Fibroblast of lung (primary cell): ENCODE data around the gene TPGS2. TPM values are rescaled to one million over a fixed set of nuclear protein-coding genes. Genes with fewer than 3 reads are reported as not detected.

Experiments used
- DNase-seq, 2 donors: peaks; one replicate each; pipeline versions ENCODE4 v3.0.0 to v3.0.0-alpha.2; 2010; ENCODE audit warnings: low read depth in 2 of 2
- H2AFZ ChIP-seq: 2 replicates; pipeline ENCODE4 v1.5.1; 2012; ENCODE audit warnings: low read length, control low read depth, inconsistent platforms
- H3K27ac ChIP-seq: 2 replicates; pipeline ENCODE4 v1.5.1; 2011; ENCODE audit warnings: low read length, control low read depth; ENCODE audit not compliant: insufficient read depth
- H3K27me3 ChIP-seq: 2 replicates; pipeline ENCODE4 v1.5.1; 2011; ENCODE audit warnings: mild to moderate bottlenecking, low read length; ENCODE audit not compliant: control insufficient read depth, insufficient read depth
- H3K36me3 ChIP-seq: 2 replicates; pipeline ENCODE4 v1.5.1; 2011; ENCODE audit warnings: low read length; ENCODE audit not compliant: control insufficient read depth, insufficient read depth
- H3K4me1 ChIP-seq: 2 replicates; pipeline ENCODE4 v1.5.1; 2011; ENCODE audit warnings: low read length; ENCODE audit not compliant: control insufficient read depth, insufficient read depth; ENCODE audit errors: extremely low read depth
- H3K4me2 ChIP-seq: 2 replicates; pipeline ENCODE4 v1.5.1; 2011; ENCODE audit warnings: low read length, control low read depth; ENCODE audit not compliant: insufficient read depth; ENCODE audit errors: extremely low read depth
- H3K4me3 ChIP-seq, 4 experiments: fragments of 200-600 bp in 1 of 4; sonication (generic) in 1 of 4; replicated peaks in 1 of 4; 2 replicates each; pipeline ENCODE4 v1.5.1; 2011 to 2016; ENCODE audit warnings: low read length in 4 of 4, low read depth in 3 of 4, mild to moderate bottlenecking in 3 of 4, control low read depth in 2 of 4, inconsistent platforms in 1 of 4, mixed read lengths in 1 of 4; ENCODE audit not compliant: insufficient read depth in 1 of 4; ENCODE audit errors: control extremely low read depth in 1 of 4
- H3K79me2 ChIP-seq: 2 replicates; pipeline ENCODE4 v1.5.1; 2012; ENCODE audit warnings: mild to moderate bottlenecking, low read length, inconsistent platforms; ENCODE audit not compliant: control insufficient read depth, insufficient read depth
- H3K9ac ChIP-seq: 2 replicates; pipeline ENCODE4 v1.5.1; 2011; ENCODE audit warnings: mild to moderate bottlenecking, low read length, control low read depth; ENCODE audit not compliant: insufficient read depth
- H3K9me3 ChIP-seq: 2 replicates; pipeline ENCODE4 v1.5.1; 2012; ENCODE audit warnings: low read depth, low read length; ENCODE audit not compliant: control insufficient read depth, insufficient read depth
- H4K20me1 ChIP-seq: 2 replicates; pipeline ENCODE4 v1.5.1; 2011; ENCODE audit warnings: low read length; ENCODE audit not compliant: control insufficient read depth, insufficient read depth; ENCODE audit errors: extremely low read depth
- EZH2 ChIP-seq: IDR thresholded peaks from 2 replicates; pipeline ENCODE4 v1.5.1; 2012; ENCODE audit warnings: low read length, control low read depth, mild to moderate bottlenecking; ENCODE audit errors: missing control alignments
- polyA plus RNA-seq, 2 donors: library from polyadenylated mRNA; depleted of rRNA in 1 of 2; stranded (reverse) in 1 of 2; unstranded in 1 of 2; fragments of >200 nt; gene quantifications; 2 replicates each; pipeline ENCODE4 v1.2.1, GENCODE V29; 2011 to 2012; ENCODE audit warnings: missing spikeins in 1 of 2
- total RNA-seq: library from RNA; depleted of rRNA; stranded (reverse); fragments of >200 nt; gene quantifications from 2 replicates; pipeline ENCODE4 v1.2.1, GENCODE V29; 2014
- TF ChIP-seq, protein P1 (sequence below), 2 donors: IDR thresholded peaks in 1 of 2; conservative IDR thresholded peaks in 1 of 2; 1 replicate in 1 of 2; 2 replicates in 1 of 2; pipeline ENCODE4 v1.5.1; 2011 to 2012; ENCODE audit warnings: low read length in 2 of 2, control low read depth in 1 of 2, inconsistent platforms in 1 of 2, low read depth in 1 of 2, mild to moderate bottlenecking in 1 of 2

TPGS2 gene
- total and polyA plus RNA-seq, 2 donors (not counting 1 experiment from before 2014, with no cell fraction given) = 98.8 to 437 TPM

GRCh38 chr18:36828157-36828629, 609 bp downstream of the TPGS2 start:
- peak overlapping the region; percentile 80 for H3K4me2 ChIP-seq
- H2AFZ ChIP-seq = peak overlapping the region; percentile 97
- H3K9me3 ChIP-seq = no peaks in the 10 kb centered on the region
- peak overlapping the region; percentile 59 to 99 (median 94) for H3K4me3 ChIP-seq
- H3K9ac ChIP-seq = peak overlapping the region; percentile 93
- no peaks in the 10 kb centered on the region for H4K20me1 ChIP-seq
- DNase-seq = peak; percentile 50 to 62
- TF ChIP-seq EZH2 = no peak
- TF ChIP-seq, protein P1, sequence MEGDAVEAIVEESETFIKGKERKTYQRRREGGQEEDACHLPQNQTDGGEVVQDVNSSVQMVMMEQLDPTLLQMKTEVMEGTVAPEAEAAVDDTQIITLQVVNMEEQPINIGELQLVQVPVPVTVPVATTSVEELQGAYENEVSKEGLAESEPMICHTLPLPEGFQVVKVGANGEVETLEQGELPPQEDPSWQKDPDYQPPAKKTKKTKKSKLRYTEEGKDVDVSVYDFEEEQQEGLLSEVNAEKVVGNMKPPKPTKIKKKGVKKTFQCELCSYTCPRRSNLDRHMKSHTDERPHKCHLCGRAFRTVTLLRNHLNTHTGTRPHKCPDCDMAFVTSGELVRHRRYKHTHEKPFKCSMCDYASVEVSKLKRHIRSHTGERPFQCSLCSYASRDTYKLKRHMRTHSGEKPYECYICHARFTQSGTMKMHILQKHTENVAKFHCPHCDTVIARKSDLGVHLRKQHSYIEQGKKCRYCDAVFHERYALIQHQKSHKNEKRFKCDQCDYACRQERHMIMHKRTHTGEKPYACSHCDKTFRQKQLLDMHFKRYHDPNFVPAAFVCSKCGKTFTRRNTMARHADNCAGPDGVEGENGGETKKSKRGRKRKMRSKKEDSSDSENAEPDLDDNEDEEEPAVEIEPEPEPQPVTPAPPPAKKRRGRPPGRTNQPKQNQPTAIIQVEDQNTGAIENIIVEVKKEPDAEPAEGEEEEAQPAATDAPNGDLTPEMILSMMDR (conservative IDR thresholded peaks at IDR 0.05 in 1 of 2, IDR thresholded peaks at IDR 0.05 in 1 of 2; ENCODE audit: low read depth in 1 of 2, low read length in 2 of 2) = peak in 1 of 2 donors; percentile 2
- no peaks in the 10 kb centered on the region for H3K36me3 ChIP-seq
- no peaks in the 10 kb centered on the region for H3K27me3 ChIP-seq
- H3K4me1 ChIP-seq = peaks cover 3% of the 10 kb centered on the region
- peak overlapping the region; percentile 95 for H3K27ac ChIP-seq
- H3K79me2 ChIP-seq = peaks cover 16% of the 10 kb centered on the region

- Histone ChIP-seq H3K4me3 (no peak overlapping the region), H3K36me3 (no peaks in the 10 kb centered on the region), H3K4me2 (no peak overlapping the region), H3K27ac (no peak overlapping the region), H3K4me1 (peaks cover 3% of the 10 kb centered on the region), H3K27me3 (no peaks in the 10 kb centered on the region), H3K79me2 (peaks cover 16% of the 10 kb centered on the region), H4K20me1 (no peaks in the 10 kb centered on the region), H3K9ac (no peak overlapping the region), H2AFZ (no peak overlapping the region), H3K9me3 (no peaks in the 10 kb centered on the region)
- TF ChIP-seq, protein P1 (conservative IDR thresholded peaks at IDR 0.05 in 1 of 2, IDR thresholded peaks at IDR 0.05 in 1 of 2; ENCODE audit: low read depth in 1 of 2, low read length in 2 of 2) = no peak
- no peak for TF ChIP-seq EZH2
- no peak for DNase-seq
Observed at GRCh38 chr18:36826556-36826955, 2.2 kb downstream of the TPGS2 start.

- no peaks in the 10 kb centered on the region for H3K27me3 ChIP-seq
- TF ChIP-seq, protein P1 (conservative IDR thresholded peaks at IDR 0.05 in 1 of 2, IDR thresholded peaks at IDR 0.05 in 1 of 2; ENCODE audit: low read depth in 1 of 2, low read length in 2 of 2) = no peak
- TF ChIP-seq EZH2 = no peak
- DNase-seq = no peak
Observed at GRCh38 chr18:36825526-36825925, 3.3 kb downstream of the TPGS2 start.

More at GRCh38 chr18:36825526-36825925, 3.3 kb downstream of the TPGS2 start:
- Histone ChIP-seq H3K9me3 (no peaks in the 10 kb centered on the region), H3K4me1 (peaks cover 3% of the 10 kb centered on the region), H3K36me3 (no peaks in the 10 kb centered on the region), H3K4me2 (no peak overlapping the region), H3K27ac (no peak overlapping the region), H3K9ac (no peak overlapping the region), H3K4me3 (no peak overlapping the region), H2AFZ (no peak overlapping the region), H3K79me2 (peaks cover 16% of the 10 kb centered on the region), H4K20me1 (no peaks in the 10 kb centered on the region)
